Skin of body (tissue), 2 donors: Measurements from ENCODE around the gene SAMD4A. TPM values are rescaled to one million over a fixed set of nuclear protein-coding genes. Genes with fewer than 3 reads are reported as not detected.

ENCODE experiments used
- DNase-seq: peaks from one replicate; lab custom pipeline; 2025; lab: John Stamatoyannopoulos, UW
- total RNA-seq: library from RNA; depleted of rRNA; stranded (reverse); fragments of >200 nt; gene quantifications from one replicate; pipeline ENCODE4 v1.2.3, GENCODE V29; 2014

The SAMD4A gene, protein sequence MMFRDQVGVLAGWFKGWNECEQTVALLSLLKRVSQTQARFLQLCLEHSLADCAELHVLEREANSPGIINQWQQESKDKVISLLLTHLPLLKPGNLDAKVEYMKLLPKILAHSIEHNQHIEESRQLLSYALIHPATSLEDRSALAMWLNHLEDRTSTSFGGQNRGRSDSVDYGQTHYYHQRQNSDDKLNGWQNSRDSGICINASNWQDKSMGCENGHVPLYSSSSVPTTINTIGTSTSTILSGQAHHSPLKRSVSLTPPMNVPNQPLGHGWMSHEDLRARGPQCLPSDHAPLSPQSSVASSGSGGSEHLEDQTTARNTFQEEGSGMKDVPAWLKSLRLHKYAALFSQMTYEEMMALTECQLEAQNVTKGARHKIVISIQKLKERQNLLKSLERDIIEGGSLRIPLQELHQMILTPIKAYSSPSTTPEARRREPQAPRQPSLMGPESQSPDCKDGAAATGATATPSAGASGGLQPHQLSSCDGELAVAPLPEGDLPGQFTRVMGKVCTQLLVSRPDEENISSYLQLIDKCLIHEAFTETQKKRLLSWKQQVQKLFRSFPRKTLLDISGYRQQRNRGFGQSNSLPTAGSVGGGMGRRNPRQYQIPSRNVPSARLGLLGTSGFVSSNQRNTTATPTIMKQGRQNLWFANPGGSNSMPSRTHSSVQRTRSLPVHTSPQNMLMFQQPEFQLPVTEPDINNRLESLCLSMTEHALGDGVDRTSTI
- total RNA-seq: 41.9 TPM

- peak; percentile 86 for DNase-seq
Observed at GRCh38 chr14:54566410-54567223, at the start of gene SAMD4A. TSS of gene SAMD4A (plus strand) at chr14:54567128. CDS start at chr14:54567917, 789 bp downstream.

DNA sequence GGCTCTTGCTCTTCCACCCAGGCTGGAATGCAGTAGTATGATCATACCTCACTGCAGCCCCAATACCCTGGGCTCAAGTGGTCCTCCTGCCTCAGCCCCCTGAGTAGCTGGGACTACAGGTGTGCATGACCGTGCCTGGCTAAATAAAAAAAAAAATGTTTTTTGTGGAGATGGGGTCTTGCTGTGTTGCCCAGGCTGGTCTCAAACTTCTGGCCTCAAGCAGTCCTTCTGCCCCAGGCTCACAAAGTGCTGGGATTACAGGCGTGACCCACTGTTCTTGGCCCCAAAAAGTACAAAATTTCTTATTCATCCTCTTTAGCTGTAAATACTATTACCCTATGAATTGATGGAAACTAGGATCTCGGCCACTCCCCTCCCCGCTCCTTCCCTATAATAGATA is 42.5 kb upstream of the SAMD4A start:
- no peak for DNase-seq

GRCh38 chr14:54528973-54529372 is 38.0 kb upstream of the SAMD4A start:
- DNase-seq: no peak

GRCh38 chr14:54529811-54530210 is 37.1 kb upstream of the SAMD4A start:
- no peak for DNase-seq

DNA sequence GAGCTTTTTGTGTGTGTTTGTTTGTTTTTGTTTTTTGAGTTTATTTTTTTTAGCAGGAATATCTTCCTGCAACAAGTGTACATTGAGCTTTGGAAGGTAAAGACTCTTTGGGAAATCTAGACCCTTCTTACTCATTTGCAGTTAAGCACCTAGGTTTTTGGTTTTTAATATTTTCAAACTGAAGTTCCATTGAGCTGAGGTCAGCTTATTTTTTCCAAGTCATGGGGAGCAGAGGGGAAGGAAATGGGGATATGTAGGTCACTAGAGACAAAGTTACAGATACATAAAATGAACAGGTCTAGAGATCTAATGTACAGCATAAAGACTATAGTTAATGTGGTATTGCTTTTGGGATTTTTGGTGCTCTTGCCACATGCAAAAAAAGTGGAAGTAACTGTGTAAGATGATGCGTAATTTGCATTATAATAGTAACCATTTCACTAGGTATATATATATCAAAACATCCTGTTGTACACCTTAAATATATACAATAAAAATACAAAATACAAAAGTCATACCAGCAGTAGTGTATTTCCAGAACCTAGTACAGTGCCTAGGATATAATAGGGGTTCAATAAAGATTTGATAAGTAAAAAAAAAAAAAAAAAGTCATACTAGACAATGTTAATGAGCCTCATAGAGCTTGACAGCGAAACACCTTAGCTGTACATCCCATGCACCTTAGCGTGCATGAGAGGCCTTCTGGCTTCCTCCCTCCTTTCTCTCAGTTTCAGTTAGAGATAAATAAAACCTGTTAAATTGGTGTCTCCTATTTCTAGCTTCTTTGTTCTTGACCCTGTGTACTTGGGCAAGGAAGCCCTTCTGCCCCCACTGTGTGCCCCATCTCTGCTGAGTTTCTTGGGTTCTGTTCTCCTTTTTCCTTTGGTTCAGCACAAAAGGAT is 34.6 kb upstream of the SAMD4A start:
- DNase-seq: no peak

DNA sequence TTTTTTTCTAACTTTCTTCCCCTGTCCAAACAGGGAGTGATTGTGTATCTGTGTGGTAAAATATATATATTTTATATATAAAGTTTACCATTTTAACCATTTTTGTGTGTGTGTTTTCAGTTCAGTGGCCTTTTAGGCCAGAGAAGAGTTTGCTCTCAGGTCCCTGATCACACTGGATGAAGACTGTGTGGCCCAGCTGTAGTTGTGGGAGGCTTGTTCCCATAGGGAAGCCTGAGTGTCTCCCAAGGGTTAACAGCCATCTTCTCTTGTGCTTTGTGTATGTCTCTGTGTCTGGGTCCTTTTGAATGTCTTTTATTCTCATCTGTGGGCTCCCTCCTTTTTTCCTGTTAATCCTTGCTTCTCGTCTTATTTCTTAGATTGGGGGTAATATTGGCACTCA is 33.8 kb upstream of the SAMD4A start:
- DNase-seq: no peak

GRCh38 chr14:54535126-54535525 is 31.8 kb upstream of the SAMD4A start:
- peak; percentile 14 for DNase-seq

DNA sequence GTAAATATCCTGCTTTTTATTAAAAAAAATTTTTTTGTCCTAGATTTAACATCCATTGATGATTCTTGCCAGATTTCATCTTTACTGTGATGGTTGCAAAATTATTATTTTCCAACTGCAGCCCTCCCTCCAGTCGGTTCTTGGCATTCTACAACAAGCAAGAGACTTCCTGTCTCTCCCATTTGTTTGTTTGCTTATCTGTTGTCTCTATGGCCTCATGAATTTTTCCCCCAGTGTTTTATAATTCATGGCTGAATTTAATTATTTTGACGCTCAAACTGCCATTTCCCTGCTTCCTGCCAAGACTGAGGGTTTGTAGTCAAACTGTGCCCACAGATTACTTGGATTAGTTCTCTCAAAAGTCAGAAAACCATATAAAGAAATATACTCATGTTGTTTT is 31.3 kb upstream of the SAMD4A start:
- peak; percentile 59 for DNase-seq

DNA sequence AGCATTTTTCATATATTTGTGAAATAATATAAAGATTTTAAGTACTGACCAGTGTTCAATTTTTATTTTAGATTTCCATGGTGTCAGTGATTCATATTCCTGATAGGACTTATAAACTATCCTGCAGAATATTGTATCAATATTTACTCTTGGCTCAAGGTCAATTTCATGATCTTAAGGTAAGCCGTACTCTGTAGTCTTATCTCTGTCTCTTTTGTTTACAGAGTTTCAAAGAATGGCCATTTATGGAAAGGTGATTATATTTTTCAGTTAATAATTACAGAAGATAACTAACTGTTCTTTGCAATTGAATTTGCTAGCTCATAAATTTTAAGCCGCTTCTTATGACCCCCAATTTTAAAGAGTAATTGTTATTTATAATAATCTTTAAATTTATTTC is 29.3 kb upstream of the SAMD4A start:
- DNase-seq: no peak

- DNase-seq: no peak
Observed at GRCh38 chr14:54538055-54538454, 28.9 kb upstream of the SAMD4A start.

- DNase-seq: no peak
Observed at GRCh38 chr14:54547583-54547982, 19.3 kb upstream of the SAMD4A start.

- DNase-seq: no peak
Observed at GRCh38 chr14:54548491-54548890, 18.4 kb upstream of the SAMD4A start.

- DNase-seq: no peak
Observed at GRCh38 chr14:54549862-54550261, 17.1 kb upstream of the SAMD4A start.

GRCh38 chr14:54550514-54550913 is 16.4 kb upstream of the SAMD4A start:
- no peak for DNase-seq

DNA sequence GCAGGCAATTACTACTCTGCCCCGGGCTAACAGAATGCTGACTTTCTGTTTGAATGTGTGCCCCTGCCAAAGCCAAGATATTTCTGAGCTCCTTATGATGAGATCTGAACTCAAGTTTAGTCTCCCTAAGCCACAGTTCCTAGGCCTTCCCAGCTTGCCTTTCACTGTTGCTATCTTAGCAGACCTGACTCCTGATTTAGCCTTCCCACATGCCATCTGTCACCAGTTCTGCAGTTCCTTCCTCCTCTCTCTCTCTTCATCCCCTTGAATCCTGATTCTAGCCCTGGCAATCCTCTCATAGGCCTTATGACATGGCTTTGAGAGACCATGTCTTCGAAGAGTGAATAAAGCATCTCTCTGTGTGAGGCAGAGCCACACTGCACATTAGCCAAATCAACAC is 12.5 kb upstream of the SAMD4A start:
- no peak for DNase-seq

DNA sequence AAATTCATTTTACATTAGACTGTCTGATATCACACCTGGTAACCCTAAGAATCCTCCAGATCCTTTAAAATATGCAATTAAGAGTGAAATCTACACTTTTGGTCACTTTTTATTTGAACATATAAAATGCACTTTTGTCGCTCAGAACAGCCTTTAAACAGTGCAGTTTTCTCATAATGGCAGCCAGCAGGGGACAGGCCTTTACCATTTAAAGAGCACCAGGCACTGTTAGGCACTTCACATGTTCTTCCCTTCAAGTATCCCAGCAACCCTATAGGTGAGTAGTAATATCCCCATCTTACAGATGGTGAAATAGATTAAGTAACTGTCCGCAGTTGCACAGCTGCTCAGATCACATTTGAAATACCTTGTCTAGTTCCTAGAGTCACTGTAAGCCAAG is 11.3 kb upstream of the SAMD4A start:
- DNase-seq: no peak

- DNase-seq: no peak
Observed at GRCh38 chr14:54556535-54556934, 10.4 kb upstream of the SAMD4A start.

- no peak for DNase-seq
Observed at GRCh38 chr14:54562334-54562733, 4.6 kb upstream of the SAMD4A start.

DNA sequence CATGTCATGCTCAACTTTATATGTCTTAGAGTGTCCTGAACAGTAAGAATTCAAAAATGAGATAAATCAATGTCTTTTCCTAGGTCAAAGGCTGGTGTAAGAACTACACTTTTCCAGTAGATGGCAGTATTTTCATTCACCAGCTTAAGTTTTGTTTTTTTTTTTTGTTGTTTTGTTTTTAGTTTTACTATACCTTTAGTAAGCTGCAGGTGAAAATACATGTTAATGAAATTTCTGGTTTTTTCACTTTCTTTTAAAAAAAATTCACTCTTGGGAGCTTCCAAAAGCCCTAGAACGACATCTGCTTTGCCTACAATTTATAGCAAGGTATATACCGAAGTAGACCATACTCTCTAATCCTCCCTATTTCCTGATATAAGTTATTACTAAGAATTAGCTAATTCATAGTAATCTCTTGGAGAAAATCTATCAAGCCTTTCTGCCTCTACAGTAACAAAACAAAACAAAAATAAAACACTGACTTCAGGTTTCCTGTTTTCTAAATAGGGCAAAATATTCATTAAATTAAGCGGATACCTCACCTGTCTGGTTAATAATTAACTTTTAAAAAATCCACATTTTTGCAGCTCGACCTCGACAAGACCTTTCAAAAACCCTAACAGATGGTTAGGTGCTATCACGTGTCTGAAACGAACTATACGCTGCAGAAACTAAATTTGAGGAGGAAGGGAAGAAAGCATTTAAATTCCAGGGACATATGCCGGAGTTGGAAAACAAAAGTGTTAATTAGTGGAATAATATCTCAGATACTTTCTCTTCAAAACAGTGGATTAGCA is 2.7 kb upstream of the SAMD4A start:
- DNase-seq: peak; percentile 56
